ENCODE data around the gene GTF2F2.

DNA sequence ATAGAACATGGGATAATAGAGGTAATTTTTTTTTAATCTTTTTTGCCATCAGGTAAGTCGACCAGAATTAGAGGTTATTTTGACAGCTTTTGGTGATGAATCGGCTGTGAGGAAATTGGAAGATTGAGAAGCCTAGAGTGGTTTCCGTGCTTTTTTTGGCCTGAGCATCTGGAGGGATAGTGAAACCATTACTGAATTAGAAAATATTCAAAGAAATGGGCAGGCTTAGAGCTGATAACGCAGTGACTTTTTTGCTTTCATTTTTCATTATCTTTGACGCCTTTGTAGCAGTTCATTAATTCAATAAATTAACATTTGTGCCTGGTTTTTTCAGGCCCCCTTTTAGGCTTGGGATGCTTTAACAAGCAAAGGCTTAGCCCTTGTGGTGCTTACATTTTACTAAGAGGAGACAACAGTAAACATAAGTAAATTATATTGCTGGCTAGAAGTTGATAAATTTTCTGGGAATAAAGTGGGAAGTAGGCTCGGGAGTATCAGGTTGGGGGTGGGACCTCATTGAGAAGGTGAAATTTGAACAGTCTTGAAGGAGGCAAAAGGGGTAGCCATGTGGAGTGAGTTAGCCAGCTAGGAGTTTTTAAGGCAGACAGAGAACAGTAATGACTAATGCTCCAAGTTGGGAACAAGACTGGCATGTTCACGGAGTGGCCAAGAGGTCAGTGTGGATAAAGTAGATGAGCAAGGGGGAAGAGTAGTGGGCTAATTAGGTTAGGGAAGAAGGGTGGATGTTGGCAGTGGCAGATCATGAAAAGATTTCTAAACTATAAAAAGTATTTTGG, 36.5 kb downstream of the GTF2F2 start:
- TF ChIP-seq, protein P1, sequence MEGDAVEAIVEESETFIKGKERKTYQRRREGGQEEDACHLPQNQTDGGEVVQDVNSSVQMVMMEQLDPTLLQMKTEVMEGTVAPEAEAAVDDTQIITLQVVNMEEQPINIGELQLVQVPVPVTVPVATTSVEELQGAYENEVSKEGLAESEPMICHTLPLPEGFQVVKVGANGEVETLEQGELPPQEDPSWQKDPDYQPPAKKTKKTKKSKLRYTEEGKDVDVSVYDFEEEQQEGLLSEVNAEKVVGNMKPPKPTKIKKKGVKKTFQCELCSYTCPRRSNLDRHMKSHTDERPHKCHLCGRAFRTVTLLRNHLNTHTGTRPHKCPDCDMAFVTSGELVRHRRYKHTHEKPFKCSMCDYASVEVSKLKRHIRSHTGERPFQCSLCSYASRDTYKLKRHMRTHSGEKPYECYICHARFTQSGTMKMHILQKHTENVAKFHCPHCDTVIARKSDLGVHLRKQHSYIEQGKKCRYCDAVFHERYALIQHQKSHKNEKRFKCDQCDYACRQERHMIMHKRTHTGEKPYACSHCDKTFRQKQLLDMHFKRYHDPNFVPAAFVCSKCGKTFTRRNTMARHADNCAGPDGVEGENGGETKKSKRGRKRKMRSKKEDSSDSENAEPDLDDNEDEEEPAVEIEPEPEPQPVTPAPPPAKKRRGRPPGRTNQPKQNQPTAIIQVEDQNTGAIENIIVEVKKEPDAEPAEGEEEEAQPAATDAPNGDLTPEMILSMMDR (IDR thresholded peaks at IDR 0.05; ENCODE audit: insufficient read depth, low read length), result no peak
- TF ChIP-seq REST (IDR thresholded peaks at IDR 0.05; ENCODE audit: insufficient replicate concordance, low read depth), result no peak
